Stimulated activated CD8-positive, alpha-beta memory T cell treated with anti-CD3 and anti-CD28 coated beads, Interleukin-7, amount 100 ng/mL, for 24 hours (primary cell): ENCODE results near the gene CD93.

Source experiments
- DNase-seq: peaks from one replicate; pipeline ENCODE4 v3.0.0-alpha.2; 2020; ENCODE audit warnings: low read depth

The CD93 gene

GRCh38 chr20:23059846-23060245 is 26.3 kb downstream of the CD93 start:
- no peak for DNase-seq

GRCh38 chr20:23059001-23059400 is 27.1 kb downstream of the CD93 start:
- DNase-seq, result no peak

- no peak for DNase-seq
These were observed 27.9 kb downstream of the CD93 start for GRCh38 chr20:23058240-23058639.

- no peak for DNase-seq
These were observed 33.2 kb downstream of the CD93 start for GRCh38 chr20:23052904-23053303.

GRCh38 chr20:23050847-23051627 is 35.1 kb downstream of the CD93 start:
- DNase-seq, result no peak

GRCh38 chr20:23050076-23050838 is 35.9 kb downstream of the CD93 start:
- DNase-seq, result no peak

- no peak for DNase-seq
These were observed 36.7 kb downstream of the CD93 start, which contains the start of gene THBD for GRCh38 chr20:23049201-23050075. THBD (minus strand) TSS chr20:23049672; CDS start chr20:23049504, 168 bp downstream.

GRCh38 chr20:23048283-23049200 is 37.6 kb downstream of the CD93 start:
- DNase-seq, result no peak

GRCh38 chr20:23047738-23048214 is 38.3 kb downstream of the CD93 start:
- DNase-seq, result no peak

GRCh38 chr20:23047001-23047737 is 39.0 kb downstream of the CD93 start:
- DNase-seq, result no peak

GRCh38 chr20:23046431-23046830 is 39.7 kb downstream of the CD93 start:
- DNase-seq, result no peak

GRCh38 chr20:23043376-23043775 is 42.7 kb downstream of the CD93 start:
- no peak for DNase-seq

GRCh38 chr20:23042270-23042669 is 43.9 kb downstream of the CD93 start:
- DNase-seq, result no peak

- DNase-seq, result no peak
These were observed 46.1 kb downstream of the CD93 start for GRCh38 chr20:23039885-23040508.

- no peak for DNase-seq
These were observed 46.8 kb downstream of the CD93 start for GRCh38 chr20:23039136-23039875.

GRCh38 chr20:23037017-23037481 is 49.1 kb downstream of the CD93 start:
- no peak for DNase-seq

GRCh38 chr20:23036371-23036770 is 49.8 kb downstream of the CD93 start:
- no peak for DNase-seq

- DNase-seq, result no peak
These were observed 50.4 kb downstream of the CD93 start for GRCh38 chr20:23035731-23036130.
